HL-60 (cell line): Measurements from ENCODE around the gene TMEM165.

Experiments used
- CTCF ChIP-seq: IDR thresholded peaks from one replicate; pipeline ENCODE4 v1.5.1; 2011; ENCODE audit warnings: low read length, control low read depth, inconsistent platforms; ENCODE audit not compliant: insufficient read depth
- POLR2AphosphoS5 ChIP-seq: IDR thresholded peaks from 2 replicates; pipeline ENCODE4 v1.6.1; 2012; ENCODE audit warnings: low read depth
- REST ChIP-seq: IDR thresholded peaks from 2 replicates; pipeline ENCODE4 v1.6.1; 2012; ENCODE audit warnings: low read depth; ENCODE audit not compliant: insufficient replicate concordance

- TF ChIP-seq POLR2AphosphoS5: no peak
- TF ChIP-seq CTCF: no peak
- TF ChIP-seq REST: no peak
These were observed 45.0 kb downstream of the TMEM165 start for GRCh38 chr4:55440786-55441185.
